GM12801 (cell line): ENCODE data around the gene ZCCHC17.

Source experiments
- TF ChIP-seq, protein P1 (sequence below): IDR thresholded peaks from one replicate; pipeline ENCODE4 v1.5.1; 2011; ENCODE audit warnings: control low read depth; ENCODE audit not compliant: insufficient read length; ENCODE audit errors: extremely low read depth

The ZCCHC17 gene

DNA sequence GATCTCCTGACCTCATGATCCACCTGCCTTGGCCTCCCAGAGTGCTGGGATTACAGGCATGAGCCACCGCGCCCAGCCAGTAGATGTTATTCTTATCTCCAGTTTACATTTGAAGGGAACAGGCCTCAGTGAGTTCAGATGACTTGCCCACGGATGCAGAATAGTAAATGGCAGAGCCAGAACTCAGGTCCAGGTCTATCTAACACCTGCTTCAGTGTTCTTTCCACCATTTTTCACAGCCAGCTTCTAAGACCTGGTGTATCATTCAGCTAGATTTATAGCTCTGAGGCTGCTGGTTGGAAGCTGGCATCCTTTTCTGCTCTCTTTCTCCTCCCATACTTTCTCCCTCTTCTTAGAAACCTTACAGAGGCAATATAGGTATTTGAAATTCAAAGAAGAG lies 65.2 kb downstream of the ZCCHC17 start:
- TF ChIP-seq, protein P1, sequence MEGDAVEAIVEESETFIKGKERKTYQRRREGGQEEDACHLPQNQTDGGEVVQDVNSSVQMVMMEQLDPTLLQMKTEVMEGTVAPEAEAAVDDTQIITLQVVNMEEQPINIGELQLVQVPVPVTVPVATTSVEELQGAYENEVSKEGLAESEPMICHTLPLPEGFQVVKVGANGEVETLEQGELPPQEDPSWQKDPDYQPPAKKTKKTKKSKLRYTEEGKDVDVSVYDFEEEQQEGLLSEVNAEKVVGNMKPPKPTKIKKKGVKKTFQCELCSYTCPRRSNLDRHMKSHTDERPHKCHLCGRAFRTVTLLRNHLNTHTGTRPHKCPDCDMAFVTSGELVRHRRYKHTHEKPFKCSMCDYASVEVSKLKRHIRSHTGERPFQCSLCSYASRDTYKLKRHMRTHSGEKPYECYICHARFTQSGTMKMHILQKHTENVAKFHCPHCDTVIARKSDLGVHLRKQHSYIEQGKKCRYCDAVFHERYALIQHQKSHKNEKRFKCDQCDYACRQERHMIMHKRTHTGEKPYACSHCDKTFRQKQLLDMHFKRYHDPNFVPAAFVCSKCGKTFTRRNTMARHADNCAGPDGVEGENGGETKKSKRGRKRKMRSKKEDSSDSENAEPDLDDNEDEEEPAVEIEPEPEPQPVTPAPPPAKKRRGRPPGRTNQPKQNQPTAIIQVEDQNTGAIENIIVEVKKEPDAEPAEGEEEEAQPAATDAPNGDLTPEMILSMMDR: no peak

- TF ChIP-seq, protein P1: no peak
Measured at GRCh38 chr1:31364561-31365250, 67.9 kb downstream of the ZCCHC17 start.

GRCh38 chr1:31366796-31367195 lies 70.0 kb downstream of the ZCCHC17 start:
- TF ChIP-seq, protein P1: no peak

GRCh38 chr1:31368611-31369107 lies 71.8 kb downstream of the ZCCHC17 start:
- TF ChIP-seq, protein P1: no peak

DNA sequence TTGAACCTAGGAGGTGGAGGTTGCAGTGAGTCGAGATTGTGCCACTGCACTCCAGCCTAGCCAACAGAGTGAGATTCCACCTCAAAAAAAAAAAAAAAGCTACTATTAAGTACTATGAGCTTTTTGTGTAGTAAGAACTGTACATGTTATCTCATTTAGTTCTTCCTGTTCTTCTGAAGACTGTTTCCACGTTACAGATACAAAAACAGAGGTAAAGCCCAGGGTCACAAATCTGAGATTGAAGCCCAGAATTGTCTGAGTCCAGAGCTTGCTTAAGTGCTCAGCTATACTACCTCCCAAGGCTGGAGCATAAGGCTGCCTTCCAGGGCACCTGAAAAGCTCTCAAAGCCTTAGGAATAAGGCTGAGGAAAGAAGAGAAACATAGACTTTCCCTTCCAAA lies 73.2 kb downstream of the ZCCHC17 start:
- TF ChIP-seq, protein P1: no peak

DNA sequence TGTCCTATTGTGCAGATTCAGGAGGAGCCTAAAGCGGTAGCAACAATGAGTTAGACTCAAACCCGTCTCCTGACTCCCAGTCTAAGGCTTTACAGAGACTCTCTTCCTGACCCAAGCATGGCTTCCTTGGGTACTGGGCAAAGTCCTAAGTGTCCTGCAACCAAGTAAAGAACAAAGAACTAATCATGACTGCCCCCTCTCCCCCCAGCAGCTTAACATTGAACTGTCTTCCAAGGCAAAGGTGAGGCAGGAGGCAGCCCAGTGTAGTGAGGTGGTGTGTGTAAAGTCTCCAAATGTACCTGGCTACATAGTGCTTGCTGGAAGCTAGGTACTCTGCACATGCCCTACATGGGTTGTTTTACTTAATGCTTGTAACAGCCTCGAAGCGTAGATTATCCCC lies 73.7 kb downstream of the ZCCHC17 start:
- TF ChIP-seq, protein P1: no peak

DNA sequence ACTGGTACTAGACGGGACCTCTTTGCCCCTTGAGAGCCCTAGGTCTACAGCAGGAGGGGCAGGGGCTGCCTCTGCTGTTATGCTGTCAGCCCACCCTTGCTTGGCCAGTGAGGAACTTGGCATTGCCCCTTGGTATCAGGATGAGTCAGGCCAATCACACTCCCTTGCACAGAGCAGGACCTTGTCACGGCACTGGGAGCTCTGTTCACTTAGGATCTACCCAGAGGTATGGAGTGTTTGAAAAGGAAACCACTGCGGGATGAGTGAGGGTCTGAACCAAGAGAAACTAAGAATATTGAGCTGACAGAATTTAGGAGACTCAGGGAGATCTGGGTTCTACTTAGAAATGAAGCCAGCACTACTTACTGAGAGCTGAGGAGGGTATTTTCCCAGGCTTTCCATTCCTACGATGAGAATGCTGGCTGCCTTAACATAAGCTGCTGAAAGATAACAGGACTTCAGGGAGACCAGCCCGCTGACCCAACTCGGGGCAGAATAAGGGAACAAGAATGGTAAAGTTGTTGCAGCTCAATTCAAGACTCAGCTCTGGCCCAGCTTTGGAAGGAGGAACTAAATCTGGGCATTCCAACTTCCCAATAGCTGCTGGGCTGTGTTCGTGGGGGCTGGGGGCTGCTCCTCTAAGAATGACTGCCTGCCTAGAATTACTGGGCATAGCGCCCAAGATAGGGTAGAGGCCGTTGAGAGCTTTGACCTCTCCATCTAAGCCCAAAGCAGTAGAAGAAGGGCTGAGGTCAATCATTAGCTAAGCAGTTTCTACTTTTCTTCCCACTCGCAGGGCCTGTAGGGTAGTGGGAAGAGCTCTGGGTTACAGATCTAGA lies 74.5 kb downstream of the ZCCHC17 start:
- TF ChIP-seq, protein P1: no peak
